Kidney (tissue), 22 donors: ENCODE results near the gene RPRD1B. TPM values are rescaled to one million over a fixed set of nuclear protein-coding genes. Genes with fewer than 3 reads are reported as not detected.

Experiments used
- DNase-seq, 5 donors: peaks; one replicate each; pipeline ENCODE4 v3.0.0-alpha.2; 2013 to 2020
- FAIRE-seq: peaks from 2 replicates; lab custom pipeline; 2012; peaks lifted over from hg19 to GRCh38; lab: Jason Lieb, UNC
- H3K27ac ChIP-seq, 2 donors: one replicate each; pipeline ENCODE4 v1.7.0; 2013; ENCODE audit warnings: low read depth in 2 of 2, low read length in 2 of 2, inconsistent platforms in 1 of 2
- H3K27me3 ChIP-seq: one replicate; pipeline ENCODE4 v1.7.1; 2013; ENCODE audit warnings: low read length, inconsistent platforms; ENCODE audit not compliant: control insufficient read depth, insufficient read depth
- H3K36me3 ChIP-seq, 3 donors: one replicate each; pipeline versions ENCODE4 v1.7.0 to v1.7.1; 2013; ENCODE audit warnings: low read length in 3 of 3, control low read depth in 1 of 3, inconsistent platforms in 1 of 3; ENCODE audit not compliant: insufficient read depth in 3 of 3, control insufficient read depth in 2 of 3
- H3K4me1 ChIP-seq, 3 donors: one replicate each; pipeline versions ENCODE4 v1.7.0 to v1.7.1; 2013; ENCODE audit warnings: low read length in 3 of 3, inconsistent platforms in 1 of 3, low read depth in 1 of 3; ENCODE audit not compliant: control insufficient read depth in 2 of 3, insufficient read depth in 2 of 3
- H3K4me3 ChIP-seq, 3 donors: one replicate each; pipeline versions ENCODE4 v1.7.0 to v1.8.1; 2013; ENCODE audit warnings: low read length in 3 of 3, control low read depth in 1 of 3, inconsistent platforms in 1 of 3
- H3K9ac ChIP-seq, 3 donors: one replicate each; pipeline versions ENCODE4 v1.7.0 to v1.7.1; 2013; ENCODE audit warnings: low read length in 3 of 3, control low read depth in 1 of 3, inconsistent platforms in 1 of 3
- H3K9me3 ChIP-seq, 3 donors: one replicate each; pipeline versions ENCODE4 v1.7.0 to v1.7.1; 2013; ENCODE audit warnings: low read length in 3 of 3, control low read depth in 1 of 3, inconsistent platforms in 1 of 3; ENCODE audit not compliant: control insufficient read depth in 2 of 3, insufficient read depth in 1 of 3
- CTCF ChIP-seq: IDR thresholded peaks from 3 replicates; pipeline ENCODE4 v1.5.1; 2012; ENCODE audit warnings: mild to moderate bottlenecking, moderate library complexity, borderline replicate concordance; ENCODE audit not compliant: insufficient read depth; ENCODE audit errors: extremely low read depth
- intact Hi-C: fragments of 100-400 bp; cut with DNase I; formaldehyde crosslinking; loops from one replicate; pipeline ENCODE4 v1.11.1; 2022
- long read RNA-seq, 10 donors: library from polyadenylated mRNA in 1 of 10; unstranded in 1 of 10; transcript quantifications; one replicate each; pipeline ENCODE4 v2.0.0 and lab custom pipeline, GENCODE V29; 2021 to 2026
- polyA plus RNA-seq: library from polyadenylated mRNA; stranded (reverse); fragments of 350-450 nt; fragmentation: Illumina TruSeq; extraction: RNeasy Lipid Tissue Mini Kit (QIAGEN cat#74804); gene quantifications from one replicate; pipeline ENCODE4 v1.2.3, GENCODE V29; 2014; ENCODE audit warnings: low read depth, low replicate concordance; ENCODE audit not compliant: insufficient read depth
- total RNA-seq: library from RNA; stranded (reverse); fragmentation: NEBNext Ultra II Directional; extraction: Animal tissue kit (Norgen Biotek cat#: 25700); gene quantifications from one replicate; pipeline ENCODE4 v1.2.1, GENCODE V29; 2021
- donor health status: control.
- donor health status: control.
- donor health status: control.
- donor health status: control.
- donor health status: control.
- donor health status: DM: yes; HTN: yes; CAD: no.
- donor health status: Normal renal cell carcinoma (clear cell type).

The RPRD1B gene, protein sequence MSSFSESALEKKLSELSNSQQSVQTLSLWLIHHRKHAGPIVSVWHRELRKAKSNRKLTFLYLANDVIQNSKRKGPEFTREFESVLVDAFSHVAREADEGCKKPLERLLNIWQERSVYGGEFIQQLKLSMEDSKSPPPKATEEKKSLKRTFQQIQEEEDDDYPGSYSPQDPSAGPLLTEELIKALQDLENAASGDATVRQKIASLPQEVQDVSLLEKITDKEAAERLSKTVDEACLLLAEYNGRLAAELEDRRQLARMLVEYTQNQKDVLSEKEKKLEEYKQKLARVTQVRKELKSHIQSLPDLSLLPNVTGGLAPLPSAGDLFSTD
- 34.4 TPM for total RNA-seq
- 13.4 TPM for polyA plus RNA-seq
- long read RNA-seq, donor 1, partial matches to known transcripts: 0 of 3 reads
- long read RNA-seq, donor 1, other reads (novel, unspliced or antisense): 0 of 3 reads
- long read RNA-seq, donor 2, partial matches to known transcripts: 0 of 3 reads
- long read RNA-seq, donor 2, other reads (novel, unspliced or antisense): 0 of 3 reads
- long read RNA-seq, donor 3, transcript RPRD1B-201 (7 exons, 3,874 nt): major isoform, 5 of 6 reads
- long read RNA-seq, donor 3, partial matches to known transcripts: 0 of 6 reads
- long read RNA-seq, donor 3, other reads (novel, unspliced or antisense): 0 of 6 reads
- long read RNA-seq, donor 4, transcript RPRD1B-201 (7 exons, 3,874 nt): major isoform, 7 of 7 reads
- long read RNA-seq, donor 4, partial matches to known transcripts: 0 of 7 reads
- long read RNA-seq, donor 4, other reads (novel, unspliced or antisense): 0 of 7 reads
- long read RNA-seq, donor 5: 0 reads
- long read RNA-seq, donor 6, partial matches to known transcripts: 0 of 2 reads
- long read RNA-seq, donor 6, other reads (novel, unspliced or antisense): 0 of 2 reads
- long read RNA-seq, donor 7, transcript RPRD1B-201 (7 exons, 3,874 nt): major isoform, 8 of 15 reads
- long read RNA-seq, donor 7, partial matches to known transcripts: 3 of 15 reads
- long read RNA-seq, donor 7, other reads (novel, unspliced or antisense): 4 of 15 reads
- long read RNA-seq, donor 8, partial matches to known transcripts: 0 of 3 reads
- long read RNA-seq, donor 8, other reads (novel, unspliced or antisense): 0 of 3 reads
- long read RNA-seq, donor 9, partial matches to known transcripts: 0 of 4 reads
- long read RNA-seq, donor 9, other reads (novel, unspliced or antisense): 0 of 4 reads
- long read RNA-seq, donor 10, transcript RPRD1B-201 (7 exons, 3,874 nt): major isoform, 6 of 6 reads
- long read RNA-seq, donor 10, partial matches to known transcripts: 0 of 6 reads
- long read RNA-seq, donor 10, other reads (novel, unspliced or antisense): 0 of 6 reads

- H3K27ac ChIP-seq: peak within 1 kb of the TSS; percentile 95
- H3K4me1 ChIP-seq: peaks cover 0 to 25% (median 15%) of the 10 kb centered on the region in 3 donors
- peaks cover 0 to 4% (median 0%) of the 10 kb centered on the region in 3 donors for H3K36me3 ChIP-seq
- H3K4me3 ChIP-seq: peak within 1 kb of the TSS; percentile 83 to 96 (median 84)
- DNase-seq: peak; percentile 95 to 98 (median 96)
- H3K27me3 ChIP-seq: no peaks in the 10 kb centered on the region
- peak within 1 kb of the TSS; percentile 87 to 94 (median 90) for H3K9ac ChIP-seq
- no peak for FAIRE-seq
- TF ChIP-seq CTCF: no peak
- intact Hi-C loops: no loop called here
- H3K9me3 ChIP-seq: no peaks in the 10 kb centered on the region
Measured at GRCh38 chr20:38033330-38034107, at the start of gene RPRD1B, which contains the start of gene TTI1. Gene RPRD1B, plus strand, starts transcription at chr20:38033746. Its CDS starts 202 bp downstream, at chr20:38033948. Gene TTI1, minus strand, starts transcription at chr20:38033456. Its CDS starts 19,640 bp downstream, at chr20:38013816.

DNA sequence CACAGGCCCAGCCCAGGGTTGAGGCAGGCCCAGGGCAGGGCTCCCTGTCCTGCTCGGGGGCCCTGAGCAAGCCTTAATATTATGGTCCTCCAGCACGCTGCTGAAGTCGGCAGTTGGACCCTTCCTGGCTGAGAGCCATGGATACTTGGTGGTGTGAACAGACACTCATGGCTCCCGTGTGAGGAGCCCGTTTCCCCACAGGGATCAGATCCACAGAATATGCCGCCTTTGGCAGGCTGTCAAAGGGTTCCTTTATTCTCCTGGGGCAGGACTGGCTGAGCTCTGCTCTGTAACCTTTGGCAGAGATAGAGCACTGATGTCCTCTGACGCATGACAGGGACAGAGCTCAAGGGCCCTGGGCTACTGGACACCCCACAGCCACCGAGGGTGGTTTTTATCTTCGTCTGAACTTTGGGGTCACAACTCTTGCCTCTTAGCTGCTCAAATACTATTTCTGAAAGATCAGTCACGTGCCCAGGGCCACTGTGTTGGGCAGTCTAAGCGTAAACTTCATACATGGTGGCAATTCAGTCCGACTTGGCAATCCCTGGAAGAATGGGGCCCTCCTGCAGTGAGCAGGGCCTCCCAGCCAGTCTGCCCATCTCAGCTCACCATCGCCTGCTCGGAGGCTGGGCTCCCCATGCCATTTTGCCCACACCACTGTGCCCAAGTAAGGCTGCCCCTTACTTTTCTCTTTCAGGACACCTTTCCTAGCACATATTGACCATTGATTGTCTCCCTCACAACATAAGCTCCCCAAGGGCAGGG, 49.3 kb upstream of the RPRD1B start:
- FAIRE-seq: no peak
- Histone ChIP-seq H3K4me1 (peaks cover 0 to 11% (median 9%) of the 10 kb centered on the region in 3 donors), H3K27ac (peak overlapping the region in 1 of 2 donors; percentile 36), H3K9me3 (no peaks in the 10 kb centered on the region), H3K27me3 (no peaks in the 10 kb centered on the region), H3K4me3 (no peak overlapping the region), H3K9ac (no peak overlapping the region), H3K36me3 (peaks cover 0 to 2% (median 0%) of the 10 kb centered on the region in 3 donors)
- intact Hi-C loops: no loop called here
- TF ChIP-seq CTCF: no peak
- DNase-seq: no peak
